SK-N-SH (cell line): ENCODE measurements around the gene PXN.

Experiments
- EP300 ChIP-seq, 2 experiments: IDR thresholded peaks; 2 replicates each; pipeline versions ENCODE4 v1.4.0 to v1.6.1; 2012; ENCODE audit warnings: borderline replicate concordance in 1 of 2, low read depth in 1 of 2, low read length in 1 of 2
- FOXJ3 ChIP-seq: sonication (generic); formaldehyde crosslinking; IDR thresholded peaks from 2 replicates; pipeline ENCODE4 v1.5.1; 2020; ENCODE audit warnings: mild to moderate bottlenecking, missing genetic modification reagents
- GABPA ChIP-seq: IDR thresholded peaks from 2 replicates; pipeline ENCODE4 v1.4.0; 2012; ENCODE audit warnings: low read depth, mild to moderate bottlenecking
- GATA2 ChIP-seq: sonication (generic); formaldehyde crosslinking; IDR thresholded peaks from 2 replicates; pipeline ENCODE4 v1.5.0; 2020; ENCODE audit warnings: mild to moderate bottlenecking, missing genetic modification reagents
- POLR2AphosphoS5 ChIP-seq: IDR thresholded peaks from 2 replicates; pipeline ENCODE4 v1.6.1; 2012; ENCODE audit warnings: low read depth, low read length
- RAD21 ChIP-seq: IDR thresholded peaks from 2 replicates; pipeline ENCODE4 v1.6.1; 2012; ENCODE audit warnings: mild to moderate bottlenecking, low read length
- RCOR1 ChIP-seq: fragments of 150-350 bp; IDR thresholded peaks from 2 replicates; pipeline ENCODE4 v1.6.1; 2017; ENCODE audit warnings: antibody characterized with exemption, low read length
- TAF1 ChIP-seq: IDR thresholded peaks from 2 replicates; pipeline ENCODE4 v1.6.1; 2012; ENCODE audit warnings: low read depth, mild to moderate bottlenecking, low read length, moderate library complexity, borderline replicate concordance
- YY1 ChIP-seq: IDR thresholded peaks from 2 replicates; pipeline ENCODE4 v1.4.0; 2012; ENCODE audit warnings: low read depth, mild to moderate bottlenecking
- TF ChIP-seq, protein P1 (sequence below): fragments of 200-600 bp; sonication (generic); IDR thresholded peaks from 2 replicates; pipeline ENCODE4 v1.6.1; 2017; ENCODE audit warnings: antibody characterized with exemption, mild to moderate bottlenecking, moderate library complexity

DNA sequence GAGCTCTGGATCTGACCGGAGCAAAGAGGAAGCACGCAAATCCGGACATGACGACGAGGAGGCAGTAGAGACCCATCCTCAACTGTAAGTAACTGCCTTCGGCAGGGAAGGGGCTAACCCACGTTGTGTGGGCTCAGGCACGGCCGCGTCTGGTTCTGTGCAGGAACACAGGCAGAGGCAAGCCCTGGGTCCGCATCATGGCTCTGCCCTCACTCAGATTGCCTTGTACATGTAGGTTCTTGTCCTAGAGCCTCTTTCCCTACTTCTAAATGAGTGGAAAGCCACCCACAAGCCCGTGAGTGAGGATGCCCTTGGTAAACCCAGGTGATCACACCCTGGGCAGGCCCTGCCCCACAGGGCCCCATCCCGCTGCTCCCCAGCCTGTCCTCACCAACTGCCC lies 55.7 kb downstream of the PXN start:
- TF ChIP-seq FOXJ3 (CRISPR knock-in tag) (no peak), EP300 (IDR thresholded peaks at IDR 0.05; ENCODE audit: borderline replicate concordance in 1 of 2, low read depth in 1 of 2, low read length in 1 of 2) (no peak), RCOR1 (no peak), RAD21 (no peak), TAF1 (no peak), GATA2 (CRISPR knock-in tag) (no peak), GABPA (no peak), YY1 (no peak), POLR2AphosphoS5 (no peak)
- TF ChIP-seq, protein P1, sequence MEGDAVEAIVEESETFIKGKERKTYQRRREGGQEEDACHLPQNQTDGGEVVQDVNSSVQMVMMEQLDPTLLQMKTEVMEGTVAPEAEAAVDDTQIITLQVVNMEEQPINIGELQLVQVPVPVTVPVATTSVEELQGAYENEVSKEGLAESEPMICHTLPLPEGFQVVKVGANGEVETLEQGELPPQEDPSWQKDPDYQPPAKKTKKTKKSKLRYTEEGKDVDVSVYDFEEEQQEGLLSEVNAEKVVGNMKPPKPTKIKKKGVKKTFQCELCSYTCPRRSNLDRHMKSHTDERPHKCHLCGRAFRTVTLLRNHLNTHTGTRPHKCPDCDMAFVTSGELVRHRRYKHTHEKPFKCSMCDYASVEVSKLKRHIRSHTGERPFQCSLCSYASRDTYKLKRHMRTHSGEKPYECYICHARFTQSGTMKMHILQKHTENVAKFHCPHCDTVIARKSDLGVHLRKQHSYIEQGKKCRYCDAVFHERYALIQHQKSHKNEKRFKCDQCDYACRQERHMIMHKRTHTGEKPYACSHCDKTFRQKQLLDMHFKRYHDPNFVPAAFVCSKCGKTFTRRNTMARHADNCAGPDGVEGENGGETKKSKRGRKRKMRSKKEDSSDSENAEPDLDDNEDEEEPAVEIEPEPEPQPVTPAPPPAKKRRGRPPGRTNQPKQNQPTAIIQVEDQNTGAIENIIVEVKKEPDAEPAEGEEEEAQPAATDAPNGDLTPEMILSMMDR = no peak
